ENCODE results near the gene TCP1.

TCP1 gene

GRCh38 chr6:159772196-159772595 is 17.2 kb downstream of the TCP1 start:
- Histone ChIP-seq H3K4me1 (ENCODE audit: control insufficient read depth, insufficient read depth, low read length) (no peaks in the 10 kb centered on the region), H3K9me3 (ENCODE audit: control insufficient read depth, insufficient read depth, low read depth, low read length) (no peaks in the 10 kb centered on the region), H3K36me3 (ENCODE audit: control insufficient read depth in 2 of 2, insufficient read depth in 1 of 2, low read length in 2 of 2) (peaks cover 60 to 94% of the 10 kb centered on the region in 2 experiments), H3K27ac (ENCODE audit: extremely low read depth, low read depth, low read length) (no peak overlapping the region), H3K4me3 (ENCODE audit: low read depth, low read length) (no peak overlapping the region)
- TF ChIP-seq ZNF654 (tag by site-specific recombination; IDR thresholded peaks at IDR 0.05; ENCODE audit: low read depth) (no peak), ZNF544 (tag by site-specific recombination; IDR thresholded peaks at IDR 0.05) (no peak), GLIS1 (tag by site-specific recombination; IDR thresholded peaks at IDR 0.05) (no peak)
- POLR2A ChIA-PET, result interaction anchor here (0.8 to 2.0 kb wide), 4 partner anchors 8 to 45 kb away, joined by 3 to 9 read pairs (median 6); partner anchors contain the start of genes ACAT2, TCP1 and WTAP
- CTCF ChIA-PET, result no interaction called here

GRCh38 chr6:159769470-159769869 is 19.9 kb downstream of the TCP1 start:
- ChIA-PET CTCF (interaction anchor here (1.2 kb wide), 1 partner anchor 9 kb away, joined by 3 read pairs; no protein-coding TSS in a partner anchor), POLR2A (interaction anchor here (0.6 to 2.6 kb wide), 2 partner anchors 19 to 38 kb away, joined by 4 to 10 read pairs; partner anchors contain the start of gene TCP1)
- Histone ChIP-seq H3K4me3 (ENCODE audit: low read depth, low read length) (no peak overlapping the region), H3K27ac (ENCODE audit: extremely low read depth, low read depth, low read length) (no peak overlapping the region), H3K4me1 (ENCODE audit: control insufficient read depth, insufficient read depth, low read length) (no peaks in the 10 kb centered on the region), H3K36me3 (ENCODE audit: control insufficient read depth in 2 of 2, insufficient read depth in 1 of 2, low read length in 2 of 2) (peaks cover 69 to 95% of the 10 kb centered on the region in 2 experiments), H3K9me3 (ENCODE audit: control insufficient read depth, insufficient read depth, low read depth, low read length) (no peaks in the 10 kb centered on the region)
- TF ChIP-seq PRDM1 (tag by site-specific recombination; IDR thresholded peaks at IDR 0.05) (no peak), ZNF549 (tag by site-specific recombination; IDR thresholded peaks at IDR 0.05) (no peak), ZNF335 (tag by site-specific recombination; conservative IDR thresholded peaks at IDR 0.05) (no peak), ZBTB48 (tag by site-specific recombination; IDR thresholded peaks at IDR 0.05) (no peak), ZNF830 (tag by site-specific recombination; IDR thresholded peaks at IDR 0.05; ENCODE audit: low read depth) (no peak), ZNF26 (tag by site-specific recombination; IDR thresholded peaks at IDR 0.05) (no peak), PRDM6 (tag by site-specific recombination; IDR thresholded peaks at IDR 0.05) (no peak), ZNF311 (tag by site-specific recombination; IDR thresholded peaks at IDR 0.05; ENCODE audit: borderline replicate concordance) (no peak), ZNF416 (tag by site-specific recombination; IDR thresholded peaks at IDR 0.05) (no peak), ZNF692 (tag by site-specific recombination; IDR thresholded peaks at IDR 0.05) (no peak), ZNF473 (tag by site-specific recombination; IDR thresholded peaks at IDR 0.05) (no peak)

- Histone ChIP-seq H3K4me1 (ENCODE audit: control insufficient read depth, insufficient read depth, low read length) (no peaks in the 10 kb centered on the region), H3K4me3 (ENCODE audit: low read depth, low read length) (no peak overlapping the region), H3K9me3 (ENCODE audit: control insufficient read depth, insufficient read depth, low read depth, low read length) (no peaks in the 10 kb centered on the region), H3K27ac (ENCODE audit: extremely low read depth, low read depth, low read length) (no peak overlapping the region), H3K36me3 (ENCODE audit: control insufficient read depth in 2 of 2, insufficient read depth in 1 of 2, low read length in 2 of 2) (peaks cover 55 to 88% of the 10 kb centered on the region in 2 experiments)
- ChIA-PET CTCF (no interaction called here), POLR2A (interaction anchor here (0.6 to 1.1 kb wide), 3 partner anchors 8 to 23 kb away, joined by 3 to 5 read pairs (median 4); partner anchors contain the start of gene TCP1)
- TF ChIP-seq ELK4 (IDR thresholded peaks at IDR 0.05; ENCODE audit: borderline replicate concordance, low read depth, low read length) (no peak), OVOL3 (tag by site-specific recombination; IDR thresholded peaks at IDR 0.05) (no peak), ZNF548 (tag by site-specific recombination; IDR thresholded peaks at IDR 0.05) (no peak), GLIS1 (tag by site-specific recombination; IDR thresholded peaks at IDR 0.05) (peak; percentile 46; the same call in 1 of the 2 replicates)
Observed at GRCh38 chr6:159766906-159767305, 22.5 kb downstream of the TCP1 start.
